ENCODE results near the gene DMRT1.

DMRT1 gene

GRCh38 chr9:841371-842209, at the start of gene DMRT1:
TSS of gene DMRT1 (plus strand) at chr9:841697. CDS start at chr9:841839, 142 bp downstream.
- DNase-seq = no peak

- no peak for DNase-seq
Measured at GRCh38 chr9:792331-793260, 48.9 kb upstream of the DMRT1 start.

- DNase-seq = no peak
Measured at GRCh38 chr9:794386-794785, 47.1 kb upstream of the DMRT1 start.

GRCh38 chr9:795869-796268, 45.6 kb upstream of the DMRT1 start:
- DNase-seq = no peak

GRCh38 chr9:800591-801150, 40.8 kb upstream of the DMRT1 start:
- no peak for DNase-seq

GRCh38 chr9:801399-802071, 40.0 kb upstream of the DMRT1 start:
- no peak for DNase-seq

- no peak for DNase-seq
Measured at GRCh38 chr9:804026-804425, 37.5 kb upstream of the DMRT1 start.

- no peak for DNase-seq
Measured at GRCh38 chr9:805151-805550, 36.3 kb upstream of the DMRT1 start.

- DNase-seq = no peak
Measured at GRCh38 chr9:806285-807156, 35.0 kb upstream of the DMRT1 start.

- DNase-seq = no peak
Measured at GRCh38 chr9:811106-811531, 30.4 kb upstream of the DMRT1 start.

GRCh38 chr9:818958-819357, 22.5 kb upstream of the DMRT1 start:
- DNase-seq = no peak

GRCh38 chr9:826500-827280, 14.8 kb upstream of the DMRT1 start:
- DNase-seq = no peak

GRCh38 chr9:840343-840742, 1.2 kb upstream of the DMRT1 start:
- DNase-seq = no peak

GRCh38 chr9:842635-843426, 1.3 kb downstream of the DMRT1 start:
- DNase-seq = no peak

GRCh38 chr9:843427-843785, 1.9 kb downstream of the DMRT1 start:
- DNase-seq = no peak

GRCh38 chr9:846852-847251, 5.4 kb downstream of the DMRT1 start:
- no peak for DNase-seq

- DNase-seq = no peak
Measured at GRCh38 chr9:847505-847904, 6.0 kb downstream of the DMRT1 start.

- DNase-seq = no peak
Measured at GRCh38 chr9:849431-849830, 7.9 kb downstream of the DMRT1 start.

GRCh38 chr9:852539-852938, 11.0 kb downstream of the DMRT1 start:
- DNase-seq = no peak

GRCh38 chr9:859251-859650, 17.8 kb downstream of the DMRT1 start:
- DNase-seq = no peak
